GM13976 (cell line): ENCODE measurements around the gene FGF4.
"Not testable (repeated sequence)": the region's sequence is repeated elsewhere in the genome, so short reads cannot be mapped to it uniquely, and the experiment has no call there.

ENCODE experiments used
- DNase-seq: peaks from one replicate; pipeline ENCODE4 v3.0.0; 2012; ENCODE audit warnings: low spot score
- in situ Hi-C: fragments of 300-500 bp; cut with MboI; formaldehyde crosslinking; loops from one replicate; pipeline ENCODE4 v1.12.0; 2022; ENCODE audit warnings: low sequenced_read_pairs, mixed read lengths, inconsistent platforms; ENCODE audit not compliant: unreplicated experiment
- TF ChIP-seq, protein P1 (sequence below): IDR thresholded peaks from 2 replicates; pipeline ENCODE4 v1.5.1; 2012; ENCODE audit warnings: borderline replicate concordance, mild to moderate bottlenecking; ENCODE audit not compliant: insufficient read depth; ENCODE audit errors: extremely low read depth, missing control alignments, control extremely low read depth

The FGF4 gene

GRCh38 chr11:69778373-69778772 is 3.2 kb upstream of the FGF4 start:
- in situ Hi-C loops = no loop called here
- TF ChIP-seq, protein P1, sequence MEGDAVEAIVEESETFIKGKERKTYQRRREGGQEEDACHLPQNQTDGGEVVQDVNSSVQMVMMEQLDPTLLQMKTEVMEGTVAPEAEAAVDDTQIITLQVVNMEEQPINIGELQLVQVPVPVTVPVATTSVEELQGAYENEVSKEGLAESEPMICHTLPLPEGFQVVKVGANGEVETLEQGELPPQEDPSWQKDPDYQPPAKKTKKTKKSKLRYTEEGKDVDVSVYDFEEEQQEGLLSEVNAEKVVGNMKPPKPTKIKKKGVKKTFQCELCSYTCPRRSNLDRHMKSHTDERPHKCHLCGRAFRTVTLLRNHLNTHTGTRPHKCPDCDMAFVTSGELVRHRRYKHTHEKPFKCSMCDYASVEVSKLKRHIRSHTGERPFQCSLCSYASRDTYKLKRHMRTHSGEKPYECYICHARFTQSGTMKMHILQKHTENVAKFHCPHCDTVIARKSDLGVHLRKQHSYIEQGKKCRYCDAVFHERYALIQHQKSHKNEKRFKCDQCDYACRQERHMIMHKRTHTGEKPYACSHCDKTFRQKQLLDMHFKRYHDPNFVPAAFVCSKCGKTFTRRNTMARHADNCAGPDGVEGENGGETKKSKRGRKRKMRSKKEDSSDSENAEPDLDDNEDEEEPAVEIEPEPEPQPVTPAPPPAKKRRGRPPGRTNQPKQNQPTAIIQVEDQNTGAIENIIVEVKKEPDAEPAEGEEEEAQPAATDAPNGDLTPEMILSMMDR = no peak
- DNase-seq = no peak

GRCh38 chr11:69774354-69775162 is 583 bp downstream of the FGF4 start:
- in situ Hi-C loops = no loop called here
- TF ChIP-seq, protein P1 = no peak
- DNase-seq = no peak

DNA sequence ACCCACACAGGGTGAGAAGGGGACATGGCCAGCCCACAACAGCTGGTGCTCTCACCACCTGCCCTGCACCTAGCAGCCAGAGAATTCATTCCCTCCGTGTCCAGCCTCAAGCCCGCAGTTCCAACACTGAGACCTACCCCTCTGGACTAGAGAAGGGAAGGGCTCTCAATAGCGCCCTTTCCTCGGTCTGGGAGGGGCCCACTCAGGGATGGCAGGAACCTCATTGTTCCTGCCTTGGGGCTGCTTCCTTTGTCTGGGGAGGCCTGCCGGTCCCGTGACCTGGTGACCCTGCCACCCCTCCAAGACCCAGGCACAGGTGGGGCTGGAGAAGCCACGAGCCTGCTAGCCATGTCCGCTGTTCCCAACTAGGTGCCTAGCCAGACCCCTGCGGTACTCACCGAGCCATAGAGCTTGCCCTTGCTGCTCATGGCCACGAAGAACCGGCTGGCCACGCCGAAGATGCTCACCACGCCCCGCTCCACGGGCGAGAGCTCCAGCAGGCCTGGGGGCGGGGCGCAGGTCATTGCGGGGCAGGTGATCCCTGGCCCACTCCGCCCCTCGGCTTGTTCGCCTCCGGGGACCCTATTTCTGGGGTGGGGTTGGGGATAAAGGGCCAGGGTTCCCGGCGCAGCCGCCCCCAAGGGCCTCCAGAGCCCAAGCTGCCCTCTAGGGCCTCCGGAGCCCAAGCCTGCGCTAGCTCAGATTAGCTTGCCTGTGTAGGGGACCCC is 1.4 kb downstream of the FGF4 start:
- in situ Hi-C loops = no loop called here
- TF ChIP-seq, protein P1 = no peak
- no peak for DNase-seq

DNA sequence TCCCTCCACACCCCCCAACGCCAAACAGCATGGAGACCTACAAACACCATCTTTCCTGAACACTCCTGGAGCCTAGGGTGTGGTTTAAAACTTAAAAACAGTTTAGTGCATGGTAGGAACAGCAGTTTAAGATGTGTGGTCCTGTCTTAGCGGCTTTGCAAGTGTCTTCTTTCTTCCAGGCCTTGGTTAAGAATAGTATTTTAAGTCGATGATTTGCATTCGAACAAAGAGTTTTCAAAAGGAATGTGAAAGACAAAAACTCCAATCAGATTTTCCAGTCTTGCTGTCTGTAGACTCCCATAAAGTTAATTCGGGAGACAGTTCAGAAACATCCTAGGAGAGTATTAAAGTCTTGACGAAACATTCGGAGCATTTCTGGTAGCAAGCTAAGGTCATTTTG is 3.7 kb downstream of the FGF4 start:
- DNase-seq = no peak
- in situ Hi-C loops = no loop called here
- TF ChIP-seq, protein P1 = no peak

DNA sequence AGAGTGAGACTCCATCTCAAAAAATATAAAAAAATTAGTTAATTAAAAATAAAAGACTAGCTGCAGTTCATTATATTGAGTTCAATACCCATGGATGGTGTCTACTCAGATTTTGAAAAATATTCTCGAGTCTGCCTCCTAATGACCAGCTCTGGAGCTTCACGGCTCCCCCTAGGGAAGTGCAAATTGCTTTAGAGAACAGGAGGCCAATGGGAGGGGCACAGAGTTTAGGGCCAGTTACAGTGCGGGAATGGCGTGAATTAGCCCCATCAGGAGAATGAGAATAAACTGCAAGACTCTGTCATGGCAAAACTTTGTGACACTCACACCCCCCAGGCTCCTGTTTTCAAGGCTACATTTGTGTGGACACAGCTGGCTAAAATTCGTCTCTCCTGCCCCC is 4.6 kb downstream of the FGF4 start:
- TF ChIP-seq, protein P1 = no peak
- no peak for DNase-seq
- in situ Hi-C loops = no loop called here

DNA sequence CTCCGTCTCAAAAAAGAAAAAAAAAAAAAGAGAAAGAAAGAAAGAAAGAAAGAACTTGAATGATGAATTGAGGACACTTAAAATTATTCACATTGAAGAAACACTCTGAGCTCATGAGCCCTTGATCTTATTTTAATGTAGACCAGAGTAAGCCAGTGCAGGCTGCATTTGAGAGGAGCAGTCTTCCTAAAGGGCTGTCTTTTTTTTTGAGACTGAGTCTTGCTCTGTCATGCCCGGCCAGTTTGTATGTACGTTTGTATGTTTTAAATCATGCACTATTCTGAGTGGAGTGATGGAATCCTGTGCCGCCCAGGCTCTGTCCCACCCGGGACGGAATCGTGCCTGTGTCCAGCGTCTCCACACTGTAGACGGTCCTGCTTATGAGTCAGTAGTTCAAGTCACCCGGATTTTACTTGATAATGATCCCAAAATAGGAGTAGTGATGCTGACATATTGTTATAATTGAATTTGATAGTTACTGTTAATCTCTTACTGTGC is 9.6 kb downstream of the FGF4 start:
- in situ Hi-C loops = no loop called here
- TF ChIP-seq, protein P1 = no peak
- DNase-seq = no peak

GRCh38 chr11:69764918-69765317 is 10.2 kb downstream of the FGF4 start:
- DNase-seq, in situ Hi-C loops: not testable (repeated sequence)
